Stimulated activated CD8-positive, alpha-beta memory T cell treated with anti-CD3 and anti-CD28 coated beads, Interleukin-4, amount 100 ng/mL, for 48 hours (primary cell): Measurements from ENCODE around the gene ZBTB45.
A peak's percentile ranks its signal among the peaks of the same experiment; 100 is the strongest.
"Not testable (repeated sequence)": the region's sequence is repeated elsewhere in the genome, so short reads cannot be mapped to it uniquely, and the experiment has no call there.

Source experiments
- DNase-seq: peaks from one replicate; pipeline ENCODE4 v3.0.0-alpha.2; 2020

Gene ZBTB45

GRCh38 chr19:58474291-58474996 lies 45.2 kb downstream of the ZBTB45 start:
- DNase-seq = no peak

- no peak for DNase-seq
Measured at GRCh38 chr19:58473775-58474174, 45.8 kb downstream of the ZBTB45 start.

GRCh38 chr19:58471736-58472135 lies 47.9 kb downstream of the ZBTB45 start:
- DNase-seq = no peak

GRCh38 chr19:58470837-58471543 lies 48.6 kb downstream of the ZBTB45 start:
- DNase-seq = not testable (repeated sequence)

- no peak for DNase-seq
Measured at GRCh38 chr19:58469241-58470013, 50.2 kb downstream of the ZBTB45 start.

GRCh38 chr19:58468216-58468839 lies 51.3 kb downstream of the ZBTB45 start:
- DNase-seq = no peak

- DNase-seq = peak; percentile 99
Measured at GRCh38 chr19:58466760-58467589, 52.6 kb downstream of the ZBTB45 start, which contains the start of gene ZNF324. TSS of gene ZNF324 (plus strand) at chr19:58467080. CDS start at chr19:58469186, 2,106 bp downstream.

- DNase-seq = no peak
Measured at GRCh38 chr19:58466089-58466759, 53.4 kb downstream of the ZBTB45 start.
